Skeletal muscle satellite cell (primary cell): ENCODE measurements around the gene PCGF3.
"Not testable (repeated sequence)": the region's sequence is repeated elsewhere in the genome, so short reads cannot be mapped to it uniquely, and the experiment has no call there.

Source experiments
- H3K27me3 ChIP-seq: 2 replicates; pipeline ENCODE4 v1.7.0; 2013; ENCODE audit warnings: low read length; ENCODE audit not compliant: control insufficient read depth, insufficient read depth
- H3K36me3 ChIP-seq: 2 replicates; pipeline ENCODE4 v1.7.0; 2013; ENCODE audit warnings: mild to moderate bottlenecking, control low read depth, low read length; ENCODE audit not compliant: insufficient read depth
- H3K4me1 ChIP-seq: 2 replicates; pipeline ENCODE4 v1.7.0; 2013; ENCODE audit warnings: low read length; ENCODE audit not compliant: control insufficient read depth, insufficient read depth
- H3K4me2 ChIP-seq: 2 replicates; pipeline ENCODE4 v1.7.0; 2013; ENCODE audit warnings: mild to moderate bottlenecking, low read length
- H3K4me3 ChIP-seq: 2 replicates; pipeline ENCODE4 v1.7.0; 2013; ENCODE audit warnings: low read length
- H3K9ac ChIP-seq: 2 replicates; pipeline ENCODE4 v1.7.0; 2013; ENCODE audit warnings: mild to moderate bottlenecking, low read depth, low read length, moderate library complexity
- H3K9me3 ChIP-seq: replicated peaks from 2 replicates; pipeline ENCODE4 v1.7.0; 2013; ENCODE audit warnings: mild to moderate bottlenecking, control low read depth, low read length

Gene PCGF3

GRCh38 chr4:703336-704197 lies 2.1 kb upstream of the PCGF3 start:
- peaks cover 21% of the 10 kb centered on the region for H3K4me1 ChIP-seq
- H3K4me3 ChIP-seq = no peak overlapping the region
- no peak overlapping the region for H3K9ac ChIP-seq
- H3K36me3 ChIP-seq = no peaks in the 10 kb centered on the region
- peaks cover 3% of the 10 kb centered on the region for H3K27me3 ChIP-seq
- H3K9me3 ChIP-seq = no peaks in the 10 kb centered on the region
- no peak overlapping the region for H3K4me2 ChIP-seq

DNA sequence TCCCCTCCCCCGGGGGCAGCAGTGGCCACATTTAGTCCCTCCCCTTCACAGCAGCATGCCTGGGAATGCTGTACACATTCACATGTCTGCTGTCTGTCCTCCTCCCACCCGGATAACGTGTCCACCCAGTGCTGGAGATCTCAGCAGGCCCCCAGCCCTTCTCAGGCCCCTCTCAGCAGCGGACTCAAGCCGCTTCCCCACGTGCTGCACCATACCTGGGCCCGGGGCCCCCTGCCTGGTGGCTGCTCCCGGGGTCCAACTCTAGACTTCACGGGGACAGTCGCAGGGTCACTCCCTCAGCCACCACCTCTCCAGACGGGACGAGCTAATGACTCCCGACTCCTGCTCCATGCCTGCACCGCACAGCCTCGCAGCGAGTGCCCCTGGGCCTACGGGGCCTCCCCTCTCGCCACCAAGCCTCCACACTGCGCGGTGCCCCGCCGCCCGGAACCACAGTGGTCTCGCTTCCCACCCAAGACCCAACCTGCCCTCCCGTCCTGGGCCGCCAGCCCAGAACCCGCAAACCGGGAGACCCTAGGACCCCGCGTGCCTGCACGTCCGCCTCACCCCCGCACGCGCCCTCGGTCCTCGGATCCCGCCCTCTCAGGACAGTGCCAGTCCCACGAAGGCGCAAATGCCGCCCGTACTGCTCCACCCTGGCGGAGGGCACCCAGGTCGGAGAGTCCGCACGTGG lies 1.3 kb upstream of the PCGF3 start:
- peaks cover 23% of the 10 kb centered on the region for H3K4me1 ChIP-seq
- no peak overlapping the region for H3K4me2 ChIP-seq
- H3K27me3 ChIP-seq = peaks cover 3% of the 10 kb centered on the region
- no peaks in the 10 kb centered on the region for H3K9me3 ChIP-seq
- H3K4me3 ChIP-seq = no peak overlapping the region
- no peak overlapping the region for H3K9ac ChIP-seq
- no peaks in the 10 kb centered on the region for H3K36me3 ChIP-seq

DNA sequence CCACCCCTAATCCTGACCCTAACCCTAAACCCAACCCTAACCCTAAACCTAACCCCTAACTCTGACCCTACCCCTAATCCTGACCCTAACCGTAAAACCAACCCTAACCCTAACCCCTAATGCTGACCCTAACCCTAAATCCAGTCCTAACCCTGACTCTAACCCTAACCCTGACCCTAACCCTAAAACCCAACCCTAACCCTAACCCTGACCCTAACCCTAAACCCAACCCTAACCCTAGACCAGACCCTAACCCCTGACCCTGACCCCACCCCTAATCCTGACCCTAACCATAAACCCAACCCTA lies 708 bp upstream of the PCGF3 start:
- Histone ChIP-seq H3K9ac (peak overlapping the region; percentile 77), H3K4me2 (peak overlapping the region; percentile 94), H3K4me1 (peaks cover 24% of the 10 kb centered on the region), H3K36me3 (no peaks in the 10 kb centered on the region), H3K27me3 (peaks cover 3% of the 10 kb centered on the region), H3K9me3 (no peaks in the 10 kb centered on the region), H3K4me3 (peak overlapping the region; percentile 91)

DNA sequence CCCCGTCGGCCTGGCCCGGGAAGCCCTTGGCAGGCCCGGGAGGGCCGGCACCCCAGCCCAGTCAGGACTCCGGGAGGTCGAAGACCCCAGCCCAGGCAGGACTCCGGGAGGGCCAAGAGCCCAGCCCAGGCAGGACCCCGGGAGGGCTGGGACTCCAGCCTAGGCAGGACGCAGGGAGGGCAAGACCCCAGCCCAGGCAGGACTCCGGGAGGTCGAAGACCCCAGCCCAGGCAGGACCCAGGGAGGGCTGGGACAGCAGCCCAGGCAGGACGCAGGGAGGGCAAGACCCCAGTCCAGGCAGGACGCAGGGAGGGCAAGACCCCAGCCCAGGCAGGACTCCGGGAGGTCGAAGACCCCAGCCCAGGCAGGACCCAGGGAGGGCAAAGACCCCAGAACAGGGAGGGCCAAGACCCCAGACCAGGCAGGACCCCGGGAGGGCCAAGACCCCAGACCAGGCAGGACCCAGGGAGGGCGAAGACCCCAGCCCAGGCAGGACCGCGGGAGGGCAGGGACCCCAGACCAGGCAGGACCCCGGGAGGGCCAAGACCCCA lies 526 bp downstream of the PCGF3 start:
- H3K36me3 ChIP-seq, H3K9me3 ChIP-seq, H3K27me3 ChIP-seq: not testable (repeated sequence)
- peaks cover 28% of the 10 kb centered on the region for H3K4me1 ChIP-seq
- H3K9ac ChIP-seq = peak overlapping the region; percentile 100
- peak overlapping the region; percentile 92 for H3K4me2 ChIP-seq
- peak overlapping the region; percentile 91 for H3K4me3 ChIP-seq

GRCh38 chr4:706834-707598 lies 1.4 kb downstream of the PCGF3 start:
- H3K36me3 ChIP-seq = no peaks in the 10 kb centered on the region
- H3K4me3 ChIP-seq = peak overlapping the region; percentile 91
- H3K9me3 ChIP-seq = no peaks in the 10 kb centered on the region
- H3K9ac ChIP-seq = peak overlapping the region; percentile 100
- H3K4me1 ChIP-seq = peaks cover 28% of the 10 kb centered on the region
- H3K27me3 ChIP-seq = peaks cover 3% of the 10 kb centered on the region
- H3K4me2 ChIP-seq = peak overlapping the region; percentile 92

GRCh38 chr4:707929-708630 lies 2.4 kb downstream of the PCGF3 start:
- Histone ChIP-seq H3K4me3 (peak overlapping the region; percentile 39), H3K36me3 (no peaks in the 10 kb centered on the region), H3K4me1 (peaks cover 28% of the 10 kb centered on the region), H3K9me3 (no peaks in the 10 kb centered on the region), H3K4me2 (peak overlapping the region; percentile 66), H3K27me3 (peaks cover 3% of the 10 kb centered on the region), H3K9ac (no peak overlapping the region)

DNA sequence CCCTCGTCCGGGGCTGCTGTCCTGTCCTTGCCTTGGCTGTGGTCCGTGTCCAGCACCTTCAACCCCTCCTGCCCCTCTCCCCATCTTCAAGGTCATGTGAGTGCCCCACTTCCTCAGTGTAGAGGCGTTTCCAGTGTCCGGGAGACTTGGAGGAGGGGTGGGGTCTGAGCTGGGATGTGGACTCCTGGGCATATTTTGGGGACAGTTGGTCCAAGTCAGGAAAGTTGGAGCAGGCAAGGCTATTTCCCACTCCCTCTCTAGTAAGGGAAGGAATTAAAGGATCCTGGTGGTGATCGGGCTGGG lies 3.0 kb downstream of the PCGF3 start:
- peak overlapping the region; percentile 39 for H3K4me3 ChIP-seq
- H3K4me2 ChIP-seq = peak overlapping the region; percentile 66
- H3K27me3 ChIP-seq = no peaks in the 10 kb centered on the region
- peaks cover 28% of the 10 kb centered on the region for H3K4me1 ChIP-seq
- no peaks in the 10 kb centered on the region for H3K9me3 ChIP-seq
- H3K36me3 ChIP-seq = no peaks in the 10 kb centered on the region
- H3K9ac ChIP-seq = no peak overlapping the region

- Histone ChIP-seq H3K9ac (no peak overlapping the region), H3K4me3 (no peak overlapping the region), H3K4me2 (peak overlapping the region; percentile 70), H3K27me3 (no peaks in the 10 kb centered on the region), H3K4me1 (peaks cover 28% of the 10 kb centered on the region), H3K9me3 (no peaks in the 10 kb centered on the region), H3K36me3 (peaks cover 5% of the 10 kb centered on the region)
These were observed 3.7 kb downstream of the PCGF3 start for GRCh38 chr4:709348-709747.

GRCh38 chr4:710116-710515 lies 4.5 kb downstream of the PCGF3 start:
- H3K4me2 ChIP-seq = peak overlapping the region; percentile 70
- peak overlapping the region; percentile 39 for H3K9ac ChIP-seq
- H3K27me3 ChIP-seq = no peaks in the 10 kb centered on the region
- peaks cover 27% of the 10 kb centered on the region for H3K4me1 ChIP-seq
- H3K36me3 ChIP-seq = peaks cover 10% of the 10 kb centered on the region
- H3K4me3 ChIP-seq = peak overlapping the region; percentile 36
- no peaks in the 10 kb centered on the region for H3K9me3 ChIP-seq

GRCh38 chr4:710916-711315 lies 5.3 kb downstream of the PCGF3 start:
- H3K4me2 ChIP-seq = peak overlapping the region; percentile 70
- H3K27me3 ChIP-seq = no peaks in the 10 kb centered on the region
- H3K4me3 ChIP-seq = no peak overlapping the region
- no peaks in the 10 kb centered on the region for H3K9me3 ChIP-seq
- peaks cover 25% of the 10 kb centered on the region for H3K4me1 ChIP-seq
- H3K36me3 ChIP-seq = peaks cover 10% of the 10 kb centered on the region
- peak overlapping the region; percentile 39 for H3K9ac ChIP-seq

- Histone ChIP-seq H3K4me3 (no peak overlapping the region), H3K36me3 (peaks cover 10% of the 10 kb centered on the region), H3K4me1 (peaks cover 21% of the 10 kb centered on the region), H3K27me3 (no peaks in the 10 kb centered on the region), H3K4me2 (no peak overlapping the region), H3K9me3 (no peaks in the 10 kb centered on the region), H3K9ac (no peak overlapping the region)
These were observed 6.5 kb downstream of the PCGF3 start for GRCh38 chr4:712093-712492.
